ENCODE data around the gene TMTC3.

DNA sequence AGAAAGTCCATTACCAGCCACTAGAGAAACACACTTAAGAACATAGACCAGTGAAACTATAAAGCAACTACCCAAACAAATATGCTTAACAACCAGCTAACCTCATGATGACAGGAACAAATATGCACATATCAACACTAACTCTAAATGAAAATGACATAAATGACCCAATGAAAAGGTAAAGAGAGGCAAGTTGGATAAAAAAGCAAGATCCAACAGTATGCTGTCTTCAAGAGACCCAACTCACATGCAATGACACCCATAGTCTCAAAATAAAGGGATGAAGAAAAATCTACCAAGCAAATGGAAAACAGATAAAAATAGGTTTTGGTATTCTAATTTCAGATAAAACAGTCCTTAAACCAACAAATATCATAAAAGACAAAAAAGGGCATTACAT lies 77.8 kb downstream of the TMTC3 start:
- no peak for TF ChIP-seq GATA2 (IDR thresholded peaks at IDR 0.05; ENCODE audit: low read depth, low read length)
- TF ChIP-seq GATA3 (IDR thresholded peaks at IDR 0.05; ENCODE audit: low read depth, low read length) = no peak
